ENCODE measurements around the gene PPFIA2. TPM values are rescaled to one million over a fixed set of nuclear protein-coding genes. Genes with fewer than 3 reads are reported as not detected.

PPFIA2 gene
- total RNA-seq = 0.71 TPM in 1 of 2 replicates, not detected in the other

DNA sequence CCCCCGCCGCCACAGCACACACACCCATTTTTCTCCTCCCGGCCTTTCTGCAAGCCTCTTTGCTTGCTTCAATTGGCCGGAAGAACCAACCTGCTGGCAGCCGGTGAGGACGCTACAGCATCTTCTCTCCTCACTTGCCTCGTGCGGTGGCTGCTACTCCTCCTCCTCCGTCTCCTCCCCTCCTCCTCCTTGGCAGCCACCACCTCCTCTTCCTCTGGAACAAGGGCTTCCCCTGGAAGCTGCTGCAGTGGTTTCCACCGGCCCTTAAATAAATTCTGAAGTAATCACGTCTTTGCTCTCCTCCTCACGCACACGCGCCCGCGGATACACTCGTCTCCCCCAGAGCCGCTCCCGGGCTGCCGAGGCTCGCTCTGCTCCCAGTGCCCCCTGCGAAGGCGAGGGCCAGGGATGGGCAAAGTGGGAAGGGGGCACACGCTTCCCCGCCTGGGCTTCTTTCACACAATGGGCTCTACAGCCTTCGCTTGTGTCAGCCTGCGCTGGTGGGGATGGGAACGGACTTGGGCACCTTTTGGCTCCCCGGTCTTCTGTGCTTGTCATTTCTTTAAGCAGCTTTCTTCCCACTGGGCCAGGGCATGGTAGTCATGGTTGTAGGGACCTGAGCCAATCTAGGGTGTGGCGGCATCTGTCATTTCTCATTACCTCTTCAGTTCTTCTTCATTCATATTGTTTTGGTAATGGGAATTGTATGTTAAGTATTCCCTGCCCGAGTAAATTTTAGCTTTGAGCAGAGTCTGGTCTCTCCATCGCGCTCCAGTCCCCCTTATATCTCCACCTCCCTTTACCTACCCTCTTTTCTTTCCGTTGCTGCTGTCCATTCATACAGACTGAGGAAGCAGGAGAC lies at the start of gene PPFIA2:
Gene PPFIA2, minus strand, starts transcription at position 161 of the 862 bp plus-strand sequence.

Data from myometrial cell (primary cell).